HCT116 (cell line): ENCODE results near the gene KRTAP4-5. TPM values are rescaled to one million over a fixed set of nuclear protein-coding genes. Genes with fewer than 3 reads are reported as not detected.
A peak's percentile ranks its signal among the peaks of the same experiment; 100 is the strongest.
"Not testable (repeated sequence)": the region's sequence is repeated elsewhere in the genome, so short reads cannot be mapped to it uniquely, and the experiment has no call there.

Experiments used
- ATAC-seq: fragments of 200-7000 bp; cut with Tn5 transposase; 2 replicates; pipeline ENCODE4 v1.9.1; 2020; ENCODE audit warnings: mild to moderate bottlenecking, moderate library complexity
- BruUV-seq: library from RNA; stranded (reverse); fragments of 400-500 nt; replicated peaks from 2 replicates; lab custom pipeline; 2021; lab: Mats Ljungman, UMichigan
- CTCF ChIA-PET: fragments of 300-600 bp; sonication (Branson Sonifier 250); formaldehyde crosslinking; loops from one replicate; lab custom pipeline; 2021; ENCODE audit warnings: antibody characterized with exemption; lab: Charles Lee
- POLR2A ChIA-PET: fragments of 300-600, 350-600 bp; sonication (Branson Sonifier 250); formaldehyde crosslinking; loops from one replicate; lab custom pipeline; 2021; ENCODE audit warnings: antibody characterized with exemption; lab: Charles Lee
- RAD21 ChIA-PET, 2 experiments: fragments of 300-600 bp; sonication (Branson Sonifier 250); formaldehyde crosslinking; loops; one replicate each; lab custom pipeline; 2023; ENCODE audit warnings: low total read pairs in 2 of 2; ENCODE audit not compliant: uncharacterized antibody in 2 of 2, unreplicated experiment in 2 of 2, low non-redundant PET in 1 of 2; lab: Charles Lee
- DNase-seq: peaks from one replicate; pipeline ENCODE4 v3.0.0-alpha.2; 2010; ENCODE audit warnings: low read depth, low spot score
- H2AFZ ChIP-seq: fragments of 200-600 bp; shearing (Covaris generic), sonication (generic); 2 replicates; pipeline ENCODE4 v1.6.1; 2017; ENCODE audit warnings: low read depth, mixed run types, mixed read lengths, antibody characterized with exemption, low read length; ENCODE audit not compliant: poor library complexity, severe bottlenecking
- H3K27ac ChIP-seq: 2 replicates; pipeline ENCODE4 v1.5.1; 2012; ENCODE audit warnings: low read depth, low read length
- H3K27me3 ChIP-seq: fragments of 200-600 bp; sonication (generic); 2 replicates; pipeline ENCODE4 v1.6.1; 2016; ENCODE audit warnings: mixed run types, low read length, mixed read lengths; ENCODE audit not compliant: insufficient read depth
- H3K36me3 ChIP-seq, 2 experiments: fragments of 200-500 bp in 1 of 2; fragments of 200-600 bp in 1 of 2; sonication (Bioruptor generic) in 1 of 2; sonication (generic) in 1 of 2; 2 replicates each; pipeline versions ENCODE4 v1.5.1 to v1.6.1; 2014 to 2016; ENCODE audit warnings: low read length in 2 of 2, inconsistent platforms in 1 of 2, mixed read lengths in 1 of 2, mixed run types in 1 of 2; ENCODE audit not compliant: insufficient read depth in 2 of 2, control insufficient read depth in 1 of 2
- H3K4me1 ChIP-seq, 2 experiments: fragments of 200-600 bp in 1 of 2; sonication (generic) in 1 of 2; 2 replicates each; pipeline versions ENCODE4 v1.5.1 to v1.6.1; 2012 to 2017; ENCODE audit warnings: low read length in 2 of 2, inconsistent platforms in 1 of 2, mild to moderate bottlenecking in 1 of 2, mixed read lengths in 1 of 2, mixed run types in 1 of 2, moderate library complexity in 1 of 2; ENCODE audit not compliant: insufficient read depth in 2 of 2, control insufficient read depth in 1 of 2
- H3K4me2 ChIP-seq: fragments of 200-600 bp; sonication (generic); 2 replicates; pipeline ENCODE4 v1.6.1; 2017; ENCODE audit warnings: mixed run types, low read length, mixed read lengths
- H3K4me3 ChIP-seq, 2 experiments: fragments of 200-600 bp in 1 of 2; sonication (generic) in 1 of 2; replicated peaks in 1 of 2; 2 replicates each; pipeline ENCODE4 v1.5.1; 2011 to 2016; ENCODE audit warnings: low read length in 2 of 2, control low read depth in 1 of 2, low read depth in 1 of 2, mild to moderate bottlenecking in 1 of 2, mixed read lengths in 1 of 2, mixed run types in 1 of 2
- H3K79me2 ChIP-seq: fragments of 200-600 bp; sonication (generic); 2 replicates; pipeline ENCODE4 v1.6.1; 2017; ENCODE audit warnings: mild to moderate bottlenecking, mixed run types, low read length, moderate library complexity, mixed read lengths; ENCODE audit not compliant: insufficient read depth
- H3K9ac ChIP-seq: fragments of 200-600 bp; sonication (generic); 2 replicates; pipeline ENCODE4 v1.6.1; 2016; ENCODE audit warnings: low read length, mixed read lengths
- H3K9me2 ChIP-seq: fragments of 200-600 bp; sonication (generic), shearing (Covaris generic); 2 replicates; pipeline ENCODE4 v1.6.1; 2017; ENCODE audit warnings: mixed run types, mild to moderate bottlenecking, moderate library complexity; ENCODE audit not compliant: insufficient read depth
- H3K9me3 ChIP-seq, 2 experiments: fragments of 200-500 bp in 1 of 2; fragments of 200-600 bp in 1 of 2; sonication (Bioruptor generic) in 1 of 2; sonication (generic) in 1 of 2; 2 replicates each; pipeline ENCODE4 v1.6.1; 2014 to 2017; ENCODE audit warnings: low read length in 2 of 2, mixed read lengths in 2 of 2, inconsistent platforms in 1 of 2, low read depth in 1 of 2, mild to moderate bottlenecking in 1 of 2, mixed run types in 1 of 2, moderate library complexity in 1 of 2; ENCODE audit not compliant: control insufficient read depth in 1 of 2, insufficient read depth in 1 of 2
- H4K20me1 ChIP-seq: fragments of 200-600 bp; sonication (generic), shearing (Covaris generic); 2 replicates; pipeline ENCODE4 v1.6.1; 2017; ENCODE audit warnings: mixed run types, mild to moderate bottlenecking, moderate library complexity; ENCODE audit not compliant: insufficient read depth
- ATF3 ChIP-seq: IDR thresholded peaks from 2 replicates; pipeline ENCODE4 v1.6.1; 2012
- ELF1 ChIP-seq: IDR thresholded peaks from 2 replicates; pipeline ENCODE4 v1.6.1; 2012; ENCODE audit warnings: low read depth, borderline replicate concordance
- EZH2 ChIP-seq: fragments of 200-600 bp; sonication (generic); IDR thresholded peaks from 2 replicates; pipeline ENCODE4 v1.6.1; 2017; ENCODE audit warnings: antibody characterized with exemption, mixed run types
- POLR2A ChIP-seq: IDR thresholded peaks from 2 replicates; pipeline ENCODE4 v1.7.0; 2011; ENCODE audit warnings: borderline replicate concordance; ENCODE audit not compliant: insufficient read depth, insufficient read length; ENCODE audit errors: extremely low read depth
- POLR2AphosphoS5 ChIP-seq: IDR thresholded peaks from 2 replicates; pipeline ENCODE4 v1.6.1; 2011; ENCODE audit warnings: mild to moderate bottlenecking, low read depth, low read length, moderate library complexity
- RAD21 ChIP-seq: IDR thresholded peaks from 2 replicates; pipeline ENCODE4 v1.6.1; 2012; ENCODE audit warnings: low read depth, mild to moderate bottlenecking
- REST ChIP-seq: IDR thresholded peaks from 2 replicates; pipeline ENCODE4 v1.6.1; 2012; ENCODE audit warnings: low read depth
- TCF7L2 ChIP-seq: IDR thresholded peaks from 2 replicates; pipeline ENCODE4 v1.7.0; 2011; ENCODE audit warnings: borderline replicate concordance, inconsistent platforms; ENCODE audit not compliant: insufficient read depth, insufficient read length; ENCODE audit errors: extremely low read depth
- intact Hi-C: fragments of 100-400 bp; cut with micrococcal nuclease; formaldehyde crosslinking; loops from 2 replicates; pipeline ENCODE4 v1.10.0; 2022
- total RNA-seq: library from RNA; stranded (reverse); gene quantifications from one replicate; pipeline ENCODE4 v1.2.1, GENCODE V29; 2021; ENCODE audit not compliant: unreplicated experiment

Gene KRTAP4-5
- total RNA-seq, 1 experiment from 2014 or later, result not detected

- no peak overlapping the region for H3K4me2 ChIP-seq
- H3K4me3 ChIP-seq, result no peak overlapping the region
- ChIA-PET CTCF (no interaction called here), RAD21 (no interaction called here), POLR2A (no interaction called here)
- H3K9me3 ChIP-seq, result peaks cover 4 to 21% of the 10 kb centered on the region in 2 experiments; a peak in 3 of 4 replicates
- ATAC-seq (no peak), DNase-seq (no peak)
- no peak overlapping the region for H3K27ac ChIP-seq
- peaks cover 0 to 23% of the 10 kb centered on the region in 2 experiments; a peak in 2 of 4 replicates for H3K36me3 ChIP-seq
- no peaks in the 10 kb centered on the region for H3K27me3 ChIP-seq
- peaks cover 13 to 36% of the 10 kb centered on the region in 2 experiments for H3K4me1 ChIP-seq
- no peaks in the 10 kb centered on the region for H3K79me2 ChIP-seq
- peak overlapping the region; percentile 22 for H2AFZ ChIP-seq
- no peaks in the 10 kb centered on the region for H4K20me1 ChIP-seq
- TF ChIP-seq ATF3 (no peak), POLR2A (no peak), EZH2 (no peak), RAD21 (no peak), ELF1 (no peak), POLR2AphosphoS5 (no peak), TCF7L2 (no peak)
- no peaks in the 10 kb centered on the region for H3K9me2 ChIP-seq
- intact Hi-C loops, result no loop called here
- no TSS peak for BruUV-seq
- H3K9ac ChIP-seq, result no peak overlapping the region
Measured at GRCh38 chr17:41107941-41108450, 41.6 kb downstream of the KRTAP4-5 start.

- POLR2A ChIA-PET, CTCF ChIA-PET, intact Hi-C loops, H3K79me2 ChIP-seq, DNase-seq, H3K9me3 ChIP-seq, ATAC-seq, H3K9me2 ChIP-seq, BruUV-seq, H3K27me3 ChIP-seq, RAD21 ChIA-PET, H4K20me1 ChIP-seq, H2AFZ ChIP-seq: not testable (repeated sequence)
- H3K9ac ChIP-seq, result peak within 1 kb of the TSS; percentile 50
- H3K36me3 ChIP-seq, result peaks cover 0 to 16% of the 10 kb centered on the region in 2 experiments; a peak in 2 of 4 replicates
- H3K4me3 ChIP-seq, result peak within 1 kb of the TSS; percentile 28 to 44
- H3K4me1 ChIP-seq, result peaks cover 13 to 47% of the 10 kb centered on the region in 2 experiments
- TF ChIP-seq REST, result 0 out of 2 replicates have a peak, but pooled peaks have one; percentile 3
- peak within 1 kb of the TSS; percentile 75 for H3K27ac ChIP-seq
- H3K4me2 ChIP-seq, result peak within 1 kb of the TSS; percentile 59
Measured at GRCh38 chr17:41105347-41105746, 44.3 kb downstream of the KRTAP4-5 start, which contains the start of gene KRTAP4-9. KRTAP4-9 (plus strand) TSS chr17:41105389; CDS start chr17:41105389, 0 bp downstream.
